Calu3 (cell line): Measurements from ENCODE around the gene SLC17A1. TPM values are rescaled to one million over a fixed set of nuclear protein-coding genes. Genes with fewer than 3 reads are reported as not detected.

Source experiments
- BruUV-seq: library from RNA; stranded (reverse); fragments of 400-500 nt; replicated peaks from 2 replicates; lab custom pipeline; 2021; lab: Mats Ljungman, UMichigan
- CTCF ChIA-PET: fragments of 300-600 bp; sonication (Branson Sonifier 250); formaldehyde crosslinking; loops from one replicate; lab custom pipeline; 2022; ENCODE audit warnings: antibody characterized with exemption; lab: Charles Lee
- DNase-seq: peaks from one replicate; pipeline ENCODE4 v3.0.0; 2022
- H3K27ac Mint-ChIP-seq: one replicate; pipeline ENCODE4 v1.8.0; 2022; ENCODE audit warnings: mixed read lengths; ENCODE audit not compliant: unreplicated experiment
- H3K27me3 Mint-ChIP-seq: one replicate; pipeline ENCODE4 v1.8.0; 2022; ENCODE audit warnings: mixed read lengths; ENCODE audit not compliant: unreplicated experiment
- H3K36me3 Mint-ChIP-seq: one replicate; pipeline ENCODE4 v1.8.0; 2022; ENCODE audit warnings: mild to moderate bottlenecking, moderate library complexity, mixed read lengths; ENCODE audit not compliant: insufficient read depth, unreplicated experiment
- H3K4me1 Mint-ChIP-seq: one replicate; pipeline ENCODE4 v1.8.0; 2022; ENCODE audit warnings: mild to moderate bottlenecking, low read depth, mixed read lengths; ENCODE audit not compliant: unreplicated experiment
- H3K4me3 Mint-ChIP-seq: one replicate; pipeline ENCODE4 v1.8.0; 2022; ENCODE audit warnings: mild to moderate bottlenecking, low read depth, moderate library complexity, mixed read lengths; ENCODE audit not compliant: unreplicated experiment
- H3K9me3 Mint-ChIP-seq: one replicate; pipeline ENCODE4 v1.8.0; 2022; ENCODE audit warnings: low read depth, mixed read lengths; ENCODE audit not compliant: unreplicated experiment
- CTCF ChIP-seq: fragments of 200-600 bp; IDR thresholded peaks from one replicate; pipeline ENCODE4 v1.8.0; 2022; ENCODE audit warnings: antibody characterized with exemption; ENCODE audit not compliant: unreplicated experiment
- intact Hi-C: fragments of 100-400 bp; cut with micrococcal nuclease; formaldehyde crosslinking; loops from one replicate; pipeline ENCODE4 v1.10.0; 2022; ENCODE audit not compliant: unreplicated experiment
- total RNA-seq: library from RNA; stranded (reverse); gene quantifications from 2 replicates; pipeline ENCODE4 v1.2.3, GENCODE V29; 2022

The SLC17A1 gene
- total RNA-seq, 1 experiment from 2014 or later, result not detected

- intact Hi-C loops, result no loop called here
- Mint-ChIP-seq H3K4me3 (no peak overlapping the region), H3K4me1 (no peaks in the 10 kb centered on the region), H3K27me3 (no peaks in the 10 kb centered on the region), H3K36me3 (no peaks in the 10 kb centered on the region), H3K27ac (no peak overlapping the region), H3K9me3 (peaks cover 2% of the 10 kb centered on the region)
- no peak for DNase-seq
- TF ChIP-seq CTCF, result no peak
- BruUV-seq, result no TSS peak
- CTCF ChIA-PET, result no interaction called here
Measured at GRCh38 chr6:25792016-25792415, 39.8 kb downstream of the SLC17A1 start.

- DNase-seq, result no peak
- no peaks in the 10 kb centered on the region for H3K27me3 Mint-ChIP-seq
- CTCF ChIA-PET, result interaction anchor here (0.7 to 2.4 kb wide), 6 partner anchors 14 to 109 kb away, joined by 3 to 10 read pairs (median 3); no protein-coding TSS in a partner anchor
Measured at GRCh38 chr6:25789475-25789874, 42.4 kb downstream of the SLC17A1 start.

GRCh38 chr6:25788305-25788922 lies 43.4 kb downstream of the SLC17A1 start:
- Mint-ChIP-seq H3K9me3 (peaks cover 2% of the 10 kb centered on the region), H3K27me3 (no peaks in the 10 kb centered on the region), H3K4me3 (no peak overlapping the region), H3K4me1 (no peaks in the 10 kb centered on the region), H3K27ac (no peak overlapping the region), H3K36me3 (no peaks in the 10 kb centered on the region)
- intact Hi-C loops, result loop anchor here (1.0 to 2.0 kb wide), 3 partner anchors 68 to 154 kb away; no protein-coding TSS in a partner anchor
- DNase-seq, result peak; percentile 88
- peak; percentile 84 for TF ChIP-seq CTCF
- BruUV-seq, result no TSS peak
- CTCF ChIA-PET, result interaction anchor here (1.0 to 2.4 kb wide), 5 partner anchors 13 to 102 kb away, joined by 3 to 10 read pairs (median 3); no protein-coding TSS in a partner anchor

More at GRCh38 chr6:25789475-25789874, 42.4 kb downstream of the SLC17A1 start:
- intact Hi-C loops, result loop anchor here (2.0 kb wide), 1 partner anchor 69 kb away; no protein-coding TSS in a partner anchor
- Mint-ChIP-seq H3K9me3 (peaks cover 2% of the 10 kb centered on the region), H3K27ac (no peak overlapping the region), H3K4me1 (no peaks in the 10 kb centered on the region), H3K36me3 (no peaks in the 10 kb centered on the region), H3K4me3 (no peak overlapping the region)
- no peak for TF ChIP-seq CTCF
- no TSS peak for BruUV-seq

- intact Hi-C loops, result no loop called here
- H3K27ac Mint-ChIP-seq, result no peak overlapping the region
- no peaks in the 10 kb centered on the region for H3K36me3 Mint-ChIP-seq
Measured at GRCh38 chr6:25787428-25787827, 44.4 kb downstream of the SLC17A1 start.

More at GRCh38 chr6:25787428-25787827, 44.4 kb downstream of the SLC17A1 start:
- H3K4me3 Mint-ChIP-seq, result no peak overlapping the region
- no peak for TF ChIP-seq CTCF
- no peaks in the 10 kb centered on the region for H3K27me3 Mint-ChIP-seq
- CTCF ChIA-PET, result interaction anchor here (0.8 to 2.4 kb wide), 3 partner anchors 18 to 103 kb away, joined by 3 to 10 read pairs (median 5); no protein-coding TSS in a partner anchor
- no peaks in the 10 kb centered on the region for H3K9me3 Mint-ChIP-seq
- no peak for DNase-seq
- BruUV-seq, result no TSS peak
- no peaks in the 10 kb centered on the region for H3K4me1 Mint-ChIP-seq
